GM12864 (cell line): ENCODE results near the gene SAAL1.

Source experiments
- DNase-seq: peaks from one replicate; pipeline ENCODE4 v3.0.0-alpha.2; 2011; ENCODE audit warnings: low read depth
- H3K4me3 ChIP-seq: 2 replicates; pipeline ENCODE4 v1.5.1; 2011; ENCODE audit warnings: mild to moderate bottlenecking, low read depth, low read length, control low read depth
- CTCF ChIP-seq: IDR thresholded peaks from 2 replicates; pipeline ENCODE4 v1.5.1; 2011; ENCODE audit warnings: low read depth, mild to moderate bottlenecking, moderate library complexity, low read length, control low read depth, inconsistent platforms; ENCODE audit errors: missing control alignments

The SAAL1 gene

GRCh38 chr11:18050848-18051247 is 55.0 kb downstream of the SAAL1 start:
- no peak for TF ChIP-seq CTCF
- no peak for DNase-seq

GRCh38 chr11:18046116-18046777 is 59.6 kb downstream of the SAAL1 start, which contains the start of gene TPH1:
TSS of gene TPH1 (minus strand) at chr11:18046269. CDS start at chr11:18040762, 5,507 bp downstream.
- no peak for DNase-seq
- H3K4me3 ChIP-seq = no peak within 1 kb of the TSS
- TF ChIP-seq CTCF = no peak

More at GRCh38 chr11:18050848-18051247, 55.0 kb downstream of the SAAL1 start:
- H3K4me3 ChIP-seq = no peak overlapping the region

- no peak overlapping the region for H3K4me3 ChIP-seq
- TF ChIP-seq CTCF = no peak
- no peak for DNase-seq
Observed at GRCh38 chr11:18036456-18036855, 69.4 kb downstream of the SAAL1 start.
